ENCODE results near the gene PLPPR5. TPM values are rescaled to one million over a fixed set of nuclear protein-coding genes. Genes with fewer than 3 reads are reported as not detected.
"Not testable (repeated sequence)": the region's sequence is repeated elsewhere in the genome, so short reads cannot be mapped to it uniquely, and the experiment has no call there.

PLPPR5 gene
- polyA plus RNA-seq, 1 donor (not counting 4 experiments of a cell fraction or from before 2014, with no cell fraction given) = 0.93 TPM

DNA sequence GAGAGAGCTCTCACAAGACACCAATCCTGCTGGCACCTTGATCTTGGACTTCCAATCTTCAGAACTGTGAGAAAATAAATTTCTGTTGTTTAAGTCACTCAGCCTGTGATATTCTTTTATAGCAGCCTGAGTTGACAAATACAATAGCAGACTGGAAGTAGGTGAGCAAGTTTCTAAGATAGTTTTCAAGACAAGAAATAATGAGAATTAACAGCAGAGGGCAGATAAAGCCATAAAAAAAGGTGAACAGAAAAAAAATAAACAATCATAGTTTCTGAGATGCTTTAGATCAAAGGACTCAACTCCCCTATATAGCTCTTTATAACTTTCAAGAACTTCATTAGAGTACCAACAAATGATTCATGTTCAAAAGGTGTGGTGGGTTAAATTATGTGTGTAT lies 119.8 kb downstream of the PLPPR5 start:
- FAIRE-seq (no peak), DNase-seq (ENCODE audit: low read depth, low spot score) (no peak)
- H3K4me1 ChIP-seq (ENCODE audit: control insufficient read depth, extremely low read depth, insufficient read depth, low read length) = no peaks in the 10 kb centered on the region
- dilution Hi-C loops (cut with MboI; ENCODE audit: extremely low pct_ligation_motif_present, low sequenced_read_pairs) = no loop called here
- H3K4me2 ChIP-seq (ENCODE audit: control insufficient read depth, extremely low read depth, insufficient read depth, low read depth, low read length) = no peak overlapping the region
- H2AFZ ChIP-seq (ENCODE audit: control insufficient read depth, low read length) = no peak overlapping the region
- no peaks in the 10 kb centered on the region for H3K9me1 ChIP-seq (ENCODE audit: control insufficient read depth, extremely low read depth, insufficient read depth, low read length)
- no peaks in the 10 kb centered on the region for H3K9me3 ChIP-seq (ENCODE audit: control insufficient read depth, low read depth, low read length)
- no peaks in the 10 kb centered on the region for H3K79me2 ChIP-seq (ENCODE audit: control insufficient read depth, insufficient read depth, low read length)
- no peak overlapping the region for H3K27ac ChIP-seq (ENCODE audit: control insufficient read depth, insufficient read depth, low read length)
- no peaks in the 10 kb centered on the region for H3K36me3 ChIP-seq (ENCODE audit: control insufficient read depth in 2 of 2, extremely low read depth in 1 of 2, insufficient read depth in 2 of 2, low read length in 2 of 2)
- no peak for TF ChIP-seq CTCF (optimal IDR thresholded peaks at IDR 0.05 in 1 of 3, IDR thresholded peaks at IDR 0.05 in 1 of 3, conservative IDR thresholded peaks at IDR 0.05 in 1 of 3; ENCODE audit: extremely low read depth in 1 of 3, insufficient read depth in 2 of 3, low read length in 3 of 3)
- no peak for TF ChIP-seq EZH2 (IDR thresholded peaks at IDR 0.05; ENCODE audit: low read length)
- H3K27me3 ChIP-seq (ENCODE audit: control insufficient read depth, extremely low read depth, insufficient read depth, low read length) = no peaks in the 10 kb centered on the region
- H3K4me3 ChIP-seq (ENCODE audit: control insufficient read depth in 2 of 3, extremely low read depth in 1 of 3, insufficient read depth in 2 of 3, low read depth in 1 of 3, low read length in 3 of 3) = no peak overlapping the region
- H4K20me1 ChIP-seq (ENCODE audit: control insufficient read depth, extremely low read depth, insufficient read depth, low read length) = no peaks in the 10 kb centered on the region
- H3K9ac ChIP-seq (ENCODE audit: control insufficient read depth, extremely low read depth, insufficient read depth, low read length) = no peak overlapping the region

GRCh38 chr1:98881901-98882300 lies 122.8 kb downstream of the PLPPR5 start:
- Histone ChIP-seq H3K9ac (ENCODE audit: control insufficient read depth, extremely low read depth, insufficient read depth, low read length) (no peak overlapping the region), H3K79me2 (ENCODE audit: control insufficient read depth, insufficient read depth, low read length) (no peaks in the 10 kb centered on the region), H3K36me3 (ENCODE audit: control insufficient read depth in 2 of 2, extremely low read depth in 1 of 2, insufficient read depth in 2 of 2, low read length in 2 of 2) (no peaks in the 10 kb centered on the region), H3K9me1 (ENCODE audit: control insufficient read depth, extremely low read depth, insufficient read depth, low read length) (no peaks in the 10 kb centered on the region), H3K27me3 (ENCODE audit: control insufficient read depth, extremely low read depth, insufficient read depth, low read length) (no peaks in the 10 kb centered on the region), H3K4me1 (ENCODE audit: control insufficient read depth, extremely low read depth, insufficient read depth, low read length) (no peaks in the 10 kb centered on the region), H2AFZ (ENCODE audit: control insufficient read depth, low read length) (no peak overlapping the region), H4K20me1 (ENCODE audit: control insufficient read depth, extremely low read depth, insufficient read depth, low read length) (no peaks in the 10 kb centered on the region), H3K27ac (ENCODE audit: control insufficient read depth, insufficient read depth, low read length) (no peak overlapping the region), H3K9me3 (ENCODE audit: control insufficient read depth, low read depth, low read length) (no peaks in the 10 kb centered on the region), H3K4me3 (ENCODE audit: control insufficient read depth in 2 of 3, extremely low read depth in 1 of 3, insufficient read depth in 2 of 3, low read depth in 1 of 3, low read length in 3 of 3) (no peak overlapping the region), H3K4me2 (ENCODE audit: control insufficient read depth, extremely low read depth, insufficient read depth, low read depth, low read length) (no peak overlapping the region)
- DNase-seq (ENCODE audit: low read depth, low spot score) (no peak), FAIRE-seq (no peak)
- TF ChIP-seq EZH2 (IDR thresholded peaks at IDR 0.05; ENCODE audit: low read length) = no peak
- TF ChIP-seq CTCF (optimal IDR thresholded peaks at IDR 0.05 in 1 of 3, IDR thresholded peaks at IDR 0.05 in 1 of 3, conservative IDR thresholded peaks at IDR 0.05 in 1 of 3; ENCODE audit: extremely low read depth in 1 of 3, insufficient read depth in 2 of 3, low read length in 3 of 3) = no peak
- dilution Hi-C loops (cut with MboI; ENCODE audit: extremely low pct_ligation_motif_present, low sequenced_read_pairs) = no loop called here

- H3K9ac ChIP-seq (ENCODE audit: control insufficient read depth, extremely low read depth, insufficient read depth, low read length); H2AFZ ChIP-seq (ENCODE audit: control insufficient read depth, low read length); H3K4me1 ChIP-seq (ENCODE audit: control insufficient read depth, extremely low read depth, insufficient read depth, low read length); H3K9me1 ChIP-seq (ENCODE audit: control insufficient read depth, extremely low read depth, insufficient read depth, low read length); H3K4me2 ChIP-seq (ENCODE audit: control insufficient read depth, extremely low read depth, insufficient read depth, low read depth, low read length); H3K79me2 ChIP-seq (ENCODE audit: control insufficient read depth, insufficient read depth, low read length); H3K9me3 ChIP-seq (ENCODE audit: control insufficient read depth, low read depth, low read length); dilution Hi-C loops (cut with MboI; ENCODE audit: extremely low pct_ligation_motif_present, low sequenced_read_pairs); H3K27me3 ChIP-seq (ENCODE audit: control insufficient read depth, extremely low read depth, insufficient read depth, low read length); H3K36me3 ChIP-seq (ENCODE audit: control insufficient read depth in 2 of 2, extremely low read depth in 1 of 2, insufficient read depth in 2 of 2, low read length in 2 of 2); H3K4me3 ChIP-seq (ENCODE audit: control insufficient read depth in 2 of 3, extremely low read depth in 1 of 3, insufficient read depth in 2 of 3, low read depth in 1 of 3, low read length in 3 of 3); DNase-seq (ENCODE audit: low read depth, low spot score); FAIRE-seq; H3K27ac ChIP-seq (ENCODE audit: control insufficient read depth, insufficient read depth, low read length); H4K20me1 ChIP-seq (ENCODE audit: control insufficient read depth, extremely low read depth, insufficient read depth, low read length): not testable (repeated sequence)
These were observed 123.4 kb downstream of the PLPPR5 start for GRCh38 chr1:98881234-98881633.
